Urinary bladder (tissue), 4 donors: Measurements from ENCODE around the gene TSC22D2. TPM values are rescaled to one million over a fixed set of nuclear protein-coding genes. Genes with fewer than 3 reads are reported as not detected.

ENCODE experiments used
- DNase-seq: peaks from one replicate; pipeline ENCODE4 v3.0.0-alpha.2; 2015; ENCODE audit errors: extremely low spot score
- H3K27ac ChIP-seq: one replicate; pipeline ENCODE4 v1.5.1; 2013; ENCODE audit warnings: low read depth, mild to moderate bottlenecking, moderate library complexity
- H3K36me3 ChIP-seq: one replicate; pipeline ENCODE4 v1.6.1; 2013; ENCODE audit warnings: mild to moderate bottlenecking, moderate library complexity; ENCODE audit not compliant: insufficient read depth
- H3K4me1 ChIP-seq: one replicate; pipeline ENCODE4 v1.6.1; 2013; ENCODE audit warnings: mild to moderate bottlenecking, moderate library complexity; ENCODE audit not compliant: insufficient read depth
- H3K4me3 ChIP-seq: one replicate; pipeline ENCODE4 v1.5.1; 2013; ENCODE audit warnings: low read depth, low read length
- WGBS: extraction: QIAGEN DNeasy Blood & Tissue Kit; methylation state at CpG from one replicate; pipeline ENCODE4 v1.1.7; 2013; 5-methylcytosine and 5-hydroxymethylcytosine counted together
- polyA plus RNA-seq: library from polyadenylated mRNA; stranded (reverse); fragments of 200-250 nt; gene quantifications from one replicate; pipeline ENCODE4 v1.2.3, GENCODE V29; 2013
- total RNA-seq: library from RNA; depleted of rRNA; stranded (reverse); fragments of >200 nt; gene quantifications from one replicate; pipeline ENCODE4 v1.2.3, GENCODE V29; 2014
- donor health status: healthy with polysubstance abuse.
- donor health status: healthy.

TSC22D2 gene
- total and polyA plus RNA-seq, 2 donors: 16.3 to 48.3 TPM

- Histone ChIP-seq H3K4me1 (no peaks in the 10 kb centered on the region), H3K27ac (no peak overlapping the region), H3K36me3 (no peaks in the 10 kb centered on the region), H3K4me3 (no peak overlapping the region)
- no peak for DNase-seq
- 60% methylated on average over 4 of the region's 4 CpGs for WGBS
These were observed 103.2 kb downstream of the TSC22D2 start for GRCh38 chr3:150511122-150511821.

GRCh38 chr3:150515210-150515609 is 107.1 kb downstream of the TSC22D2 start:
- Histone ChIP-seq H3K4me1 (no peaks in the 10 kb centered on the region), H3K27ac (no peak overlapping the region), H3K36me3 (no peaks in the 10 kb centered on the region), H3K4me3 (no peak overlapping the region)
- 91% methylated on average over 4 of the region's 4 CpGs for WGBS
- no peak for DNase-seq

Other genes starting within 250 kb of the TSC22D2 start
- gene SERP1, start 138.2 kb downstream of the TSC22D2 start, total RNA-seq: 144 TPM
- 115 TPM for gene SERP1, start 138.2 kb downstream of the TSC22D2 start, polyA plus RNA-seq
- gene EIF2A, start 138.5 kb downstream of the TSC22D2 start, total RNA-seq: 194 TPM
- gene EIF2A, start 138.5 kb downstream of the TSC22D2 start, polyA plus RNA-seq: 63.3 TPM
- 76.5 TPM for gene SELENOT, start 195.0 kb downstream of the TSC22D2 start, total RNA-seq
- gene SELENOT, start 195.0 kb downstream of the TSC22D2 start, polyA plus RNA-seq: 94.4 TPM